ENCODE data around the gene P2RX7.
"Not testable (repeated sequence)": the region's sequence is repeated elsewhere in the genome, so short reads cannot be mapped to it uniquely, and the experiment has no call there.

P2RX7 gene

GRCh38 chr12:121209624-121210572 is 77.2 kb downstream of the P2RX7 start, which contains the start of gene P2RX4:
P2RX4 (plus strand) TSS chr12:121210129; CDS start chr12:121210165, 36 bp downstream.
- peak; percentile 90 for DNase-seq

GRCh38 chr12:121212875-121213274 is 80.2 kb downstream of the P2RX7 start:
- no peak for DNase-seq

GRCh38 chr12:121214166-121214777 is 81.6 kb downstream of the P2RX7 start:
- DNase-seq, result no peak

GRCh38 chr12:121214855-121215745 is 82.4 kb downstream of the P2RX7 start:
- no peak for DNase-seq

- DNase-seq, result no peak
Measured at GRCh38 chr12:121216102-121216501, 83.4 kb downstream of the P2RX7 start.

GRCh38 chr12:121217063-121217462 is 84.4 kb downstream of the P2RX7 start:
- DNase-seq, result no peak

GRCh38 chr12:121217761-121218160 is 85.1 kb downstream of the P2RX7 start:
- no peak for DNase-seq

GRCh38 chr12:121218588-121219352 is 86.1 kb downstream of the P2RX7 start:
- peak; percentile 57 for DNase-seq

- DNase-seq, result no peak
Measured at GRCh38 chr12:121219353-121219986, 86.8 kb downstream of the P2RX7 start.

GRCh38 chr12:121222847-121223246 is 90.2 kb downstream of the P2RX7 start:
- no peak for DNase-seq

- peak; percentile 46 for DNase-seq
Measured at GRCh38 chr12:121223292-121224285, 90.9 kb downstream of the P2RX7 start.

GRCh38 chr12:121224591-121224990 is 91.9 kb downstream of the P2RX7 start:
- DNase-seq, result no peak

- DNase-seq, result no peak
Measured at GRCh38 chr12:121226399-121226798, 93.7 kb downstream of the P2RX7 start.

- DNase-seq, result not testable (repeated sequence)
Measured at GRCh38 chr12:121226871-121227270, 94.2 kb downstream of the P2RX7 start.

GRCh38 chr12:121227294-121227693 is 94.6 kb downstream of the P2RX7 start:
- peak; percentile 93 for DNase-seq

GRCh38 chr12:121228919-121229665 is 96.4 kb downstream of the P2RX7 start:
- no peak for DNase-seq

GRCh38 chr12:121229826-121230537 is 97.3 kb downstream of the P2RX7 start:
- DNase-seq, result peak; percentile 87

- no peak for DNase-seq
Measured at GRCh38 chr12:121230538-121230907, 97.8 kb downstream of the P2RX7 start.

GRCh38 chr12:121232163-121232562 is 99.5 kb downstream of the P2RX7 start:
- DNase-seq, result no peak
